HG03469 (cell line): ENCODE data around the gene NABP2.
A peak's percentile ranks its signal among the peaks of the same experiment; 100 is the strongest.

Experiments
- ATAC-seq: cut with Tn5 transposase; IDR thresholded peaks from one replicate; pipeline ENCODE4 v1.9.1; 2021; ENCODE audit warnings: mild to moderate bottlenecking, moderate library complexity, moderate number of reproducible peaks; ENCODE audit not compliant: unreplicated experiment

NABP2 gene

DNA sequence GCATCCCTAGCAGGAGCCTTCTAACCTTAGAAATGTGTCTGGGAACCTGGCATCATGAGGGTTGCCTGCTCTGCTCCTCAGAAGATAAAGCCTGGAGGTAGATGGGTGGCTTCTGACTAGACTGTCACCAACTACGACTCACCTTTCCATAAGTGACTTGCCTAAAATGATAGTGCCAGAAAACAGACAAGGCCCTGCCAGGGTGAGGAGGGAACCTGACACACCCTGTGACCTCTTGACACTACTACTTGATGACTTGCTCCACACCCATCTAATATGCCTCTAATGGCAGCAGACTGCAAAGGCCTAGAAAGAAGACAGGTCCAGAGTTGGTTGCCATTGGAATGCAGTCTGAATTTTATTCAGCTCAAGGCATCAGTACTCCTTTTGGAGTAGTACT, 11.8 kb upstream of the NABP2 start:
- ATAC-seq = no peak

- ATAC-seq = no peak
Observed at GRCh38 chr12:56213878-56214277, 10.3 kb upstream of the NABP2 start.

DNA sequence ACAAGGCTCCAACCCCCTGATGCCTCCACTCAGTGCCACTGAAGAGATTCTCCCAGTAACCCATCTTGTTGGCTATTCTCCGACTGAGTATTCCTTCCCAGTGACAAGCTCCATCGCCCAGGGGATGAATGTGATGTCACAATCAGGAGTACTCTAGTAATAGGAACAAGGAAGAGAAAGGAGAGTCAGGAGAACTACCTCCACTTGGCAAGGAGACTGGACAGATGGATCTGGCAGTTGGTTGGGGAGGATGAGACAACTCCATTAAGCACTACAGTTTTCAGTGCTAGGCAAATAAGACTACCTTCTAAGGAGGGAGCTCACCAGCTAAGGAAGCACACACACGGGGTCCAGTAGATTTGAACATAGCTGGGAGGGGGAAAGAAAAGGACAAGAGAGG, 7.7 kb upstream of the NABP2 start:
- no peak for ATAC-seq

DNA sequence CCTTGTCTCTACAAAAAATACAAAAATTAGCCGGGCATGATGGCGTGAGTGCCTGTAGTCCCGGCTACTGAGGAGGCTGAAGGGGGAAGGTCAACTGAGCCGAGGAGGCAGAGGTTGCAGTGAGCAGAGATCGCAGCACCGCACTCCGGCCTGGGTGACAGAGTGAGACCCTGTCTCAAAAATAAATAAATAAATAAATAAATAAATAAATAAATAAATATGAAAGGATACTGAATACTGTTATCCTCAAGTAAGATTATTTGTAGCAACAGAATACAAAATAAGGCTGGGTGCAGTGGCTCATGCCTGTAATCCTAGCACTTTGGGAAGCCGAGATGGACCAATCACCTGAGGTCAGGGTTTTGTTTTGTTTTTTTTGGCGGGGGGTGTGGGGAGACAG, 4.3 kb upstream of the NABP2 start:
- ATAC-seq = no peak

GRCh38 chr12:56220611-56221231, 3.4 kb upstream of the NABP2 start:
- no peak for ATAC-seq

GRCh38 chr12:56221232-56221756, 2.8 kb upstream of the NABP2 start:
- peak; percentile 1 for ATAC-seq

GRCh38 chr12:56221757-56222530, 2.2 kb upstream of the NABP2 start, which contains the start of gene RNF41:
Gene RNF41 (minus strand): TSS chr12:56221922. CDS start chr12:56214047, 7,875 bp downstream.
- ATAC-seq = peak; percentile 62

- ATAC-seq = no peak
Observed at GRCh38 chr12:56222531-56222895, 1.6 kb upstream of the NABP2 start.

- no peak for ATAC-seq
Observed at GRCh38 chr12:56223571-56224101, 506 bp upstream of the NABP2 start.

DNA sequence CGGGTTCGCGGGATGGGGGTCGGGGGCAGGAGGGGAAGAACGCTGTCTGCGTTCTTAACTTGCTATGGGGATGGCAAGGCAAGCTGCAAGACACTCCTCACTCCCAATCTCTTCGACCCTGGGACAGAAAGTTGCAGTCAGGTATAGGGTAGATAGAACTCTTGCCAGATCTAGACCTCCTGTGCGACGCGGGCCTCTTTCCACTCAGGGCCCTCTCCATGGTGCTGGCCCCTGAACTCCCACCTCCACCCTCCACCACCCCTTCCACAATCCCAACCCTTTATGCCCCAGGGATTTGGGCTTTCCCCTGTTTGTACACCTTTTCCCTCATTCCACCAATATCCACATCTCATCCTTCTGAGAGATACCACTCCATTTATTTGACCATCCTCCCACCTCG, 812 bp downstream of the NABP2 start:
- no peak for ATAC-seq

DNA sequence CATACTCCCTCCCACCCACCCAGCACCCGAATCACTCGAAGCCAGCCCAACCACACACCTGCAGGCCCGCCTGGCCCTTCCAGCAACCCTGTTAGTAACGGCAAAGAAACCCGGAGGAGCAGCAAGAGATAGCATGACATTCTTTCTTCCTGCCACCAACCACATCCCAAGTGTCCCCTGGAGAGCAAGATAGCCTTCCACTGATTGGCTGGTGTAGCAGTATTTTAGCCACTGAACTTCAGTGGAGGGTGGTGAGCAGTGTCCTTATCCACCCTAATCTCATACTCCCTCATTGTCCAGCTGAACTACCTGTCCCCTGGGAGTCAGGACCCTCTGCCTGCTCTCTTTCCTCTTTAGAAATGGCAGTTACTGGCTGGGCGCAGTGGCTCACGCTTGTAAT, 4.9 kb downstream of the NABP2 start:
- no peak for ATAC-seq

- ATAC-seq = no peak
Observed at GRCh38 chr12:56229916-56230431, 5.8 kb downstream of the NABP2 start, which contains the start of gene SLC39A5. Gene SLC39A5 (plus strand): TSS chr12:56230051. CDS start chr12:56231275, 1,224 bp downstream.

DNA sequence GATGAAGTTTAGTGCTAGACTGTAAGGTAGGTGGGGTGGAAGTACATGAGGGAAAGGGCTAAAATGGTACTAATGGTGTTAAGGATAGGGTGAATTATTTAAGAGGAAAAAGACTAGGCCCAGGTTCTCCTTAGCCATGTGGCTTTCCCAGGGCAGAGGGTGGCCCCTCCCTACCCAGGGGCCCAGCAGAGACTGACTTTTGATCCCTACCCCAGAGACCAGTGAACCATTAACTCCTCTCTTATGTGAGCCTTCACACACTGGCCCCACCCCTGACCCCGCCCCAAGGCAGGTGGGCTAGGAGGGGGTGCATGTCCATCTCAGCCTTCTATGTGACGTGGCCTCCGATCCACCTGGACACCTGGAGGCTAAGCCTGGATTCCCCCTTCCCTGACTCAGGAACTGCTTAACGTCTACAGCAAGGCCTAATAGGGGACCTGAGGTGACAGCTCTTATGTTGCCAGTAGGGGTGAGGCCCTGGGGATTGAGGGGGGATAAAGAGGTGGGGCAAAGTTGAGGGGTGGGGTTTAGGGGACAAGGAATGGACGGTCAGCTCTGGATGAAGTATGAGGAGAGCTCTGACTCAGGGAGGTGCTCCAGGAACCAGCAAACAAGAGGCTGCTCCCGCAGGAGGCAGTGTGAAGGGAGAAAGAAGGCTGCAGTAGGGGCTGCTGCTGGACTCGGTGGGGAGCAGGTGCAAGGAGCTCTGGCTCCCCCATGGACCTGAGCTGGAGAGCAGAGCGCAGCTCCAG, 6.5 kb downstream of the NABP2 start:
- no peak for ATAC-seq

DNA sequence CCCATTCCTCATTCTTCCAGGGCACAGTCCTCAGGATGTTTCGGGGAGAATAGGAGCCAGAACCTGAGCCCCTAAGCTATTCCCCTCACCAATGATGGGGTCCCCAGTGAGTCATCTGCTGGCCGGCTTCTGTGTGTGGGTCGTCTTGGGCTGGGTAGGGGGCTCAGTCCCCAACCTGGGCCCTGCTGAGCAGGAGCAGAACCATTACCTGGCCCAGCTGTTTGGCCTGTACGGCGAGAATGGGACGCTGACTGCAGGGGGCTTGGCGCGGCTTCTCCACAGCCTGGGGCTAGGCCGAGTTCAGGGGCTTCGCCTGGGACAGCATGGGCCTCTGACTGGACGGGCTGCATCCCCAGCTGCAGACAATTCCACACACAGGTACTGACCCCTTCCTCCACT, 7.0 kb downstream of the NABP2 start:
- ATAC-seq = no peak

DNA sequence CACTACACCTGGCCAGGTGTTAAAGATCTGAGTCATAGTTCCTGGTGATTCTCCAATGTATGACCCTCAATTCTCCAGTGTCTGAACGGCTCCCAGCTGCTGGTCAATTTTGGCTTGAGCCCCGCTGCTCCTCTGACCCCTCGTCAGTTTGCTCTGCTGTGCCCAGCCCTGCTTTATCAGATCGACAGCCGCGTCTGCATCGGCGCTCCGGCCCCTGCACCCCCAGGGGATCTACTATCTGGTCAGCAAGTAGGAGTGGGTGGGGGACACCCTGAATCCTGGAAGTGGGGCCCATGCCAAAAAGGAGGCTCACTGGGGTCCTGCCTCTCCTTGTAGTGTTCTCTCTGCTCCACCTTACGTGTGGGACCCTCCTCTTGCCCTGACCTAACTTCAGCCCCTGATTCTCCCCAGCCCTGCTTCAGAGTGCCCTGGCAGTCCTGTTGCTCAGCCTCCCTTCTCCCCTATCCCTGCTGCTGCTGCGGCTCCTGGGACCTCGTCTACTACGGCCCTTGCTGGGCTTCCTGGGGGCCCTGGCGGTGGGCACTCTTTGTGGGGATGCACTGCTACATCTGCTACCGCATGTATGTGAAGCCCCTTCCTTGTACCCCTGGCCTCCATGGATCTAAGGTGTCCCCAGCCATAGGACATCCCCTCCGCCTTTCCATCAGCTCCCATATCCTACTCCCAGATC, 10.7 kb downstream of the NABP2 start:
- no peak for ATAC-seq

- no peak for ATAC-seq
Observed at GRCh38 chr12:56236091-56236490, 11.9 kb downstream of the NABP2 start.

GRCh38 chr12:56236985-56237384, 12.8 kb downstream of the NABP2 start:
- no peak for ATAC-seq

- no peak for ATAC-seq
Observed at GRCh38 chr12:56237552-56237951, 13.4 kb downstream of the NABP2 start.

- ATAC-seq = no peak
Observed at GRCh38 chr12:56241424-56242303, 17.5 kb downstream of the NABP2 start.
